Medulla oblongata (tissue), 1 donor: ENCODE data around the gene DNAJC11.
"Not testable (repeated sequence)": the region's sequence is repeated elsewhere in the genome, so short reads cannot be mapped to it uniquely, and the experiment has no call there.

Source experiments
- DNase-seq: peaks from one replicate; pipeline ENCODE4 v3.0.0-alpha.2; 2015; ENCODE audit errors: extremely low spot score

The DNAJC11 gene

GRCh38 chr1:6651909-6652308, 49.7 kb downstream of the DNAJC11 start:
- DNase-seq: no peak

- DNase-seq: no peak
Measured at GRCh38 chr1:6648556-6648955, 53.1 kb downstream of the DNAJC11 start.

- DNase-seq: peak; percentile 63
Measured at GRCh38 chr1:6646499-6647148, 55.0 kb downstream of the DNAJC11 start.

- no peak for DNase-seq
Measured at GRCh38 chr1:6645018-6645417, 56.6 kb downstream of the DNAJC11 start.

GRCh38 chr1:6640867-6641266, 60.7 kb downstream of the DNAJC11 start:
- DNase-seq: not testable (repeated sequence)

GRCh38 chr1:6638226-6638625, 63.4 kb downstream of the DNAJC11 start:
- peak; percentile 49 for DNase-seq

- no peak for DNase-seq
Measured at GRCh38 chr1:6637770-6638169, 63.8 kb downstream of the DNAJC11 start.

- DNase-seq: not testable (repeated sequence)
Measured at GRCh38 chr1:6636778-6637177, 64.8 kb downstream of the DNAJC11 start.

- DNase-seq: no peak
Measured at GRCh38 chr1:6635910-6636760, 65.5 kb downstream of the DNAJC11 start.

- no peak for DNase-seq
Measured at GRCh38 chr1:6635161-6635909, 66.3 kb downstream of the DNAJC11 start.

GRCh38 chr1:6634371-6635052, 67.1 kb downstream of the DNAJC11 start:
- DNase-seq: no peak

GRCh38 chr1:6632588-6633514, 68.8 kb downstream of the DNAJC11 start:
- no peak for DNase-seq

GRCh38 chr1:6631058-6631457, 70.6 kb downstream of the DNAJC11 start:
- no peak for DNase-seq

- no peak for DNase-seq
Measured at GRCh38 chr1:6630027-6630426, 71.6 kb downstream of the DNAJC11 start.

GRCh38 chr1:6628971-6629479, 72.6 kb downstream of the DNAJC11 start:
- DNase-seq: no peak

- DNase-seq: no peak
Measured at GRCh38 chr1:6627841-6628545, 73.6 kb downstream of the DNAJC11 start.

- DNase-seq: no peak
Measured at GRCh38 chr1:6627031-6627430, 74.6 kb downstream of the DNAJC11 start.

GRCh38 chr1:6625584-6626149, 75.9 kb downstream of the DNAJC11 start:
- no peak for DNase-seq
